Endothelial cell of umbilical vein (primary cell): ENCODE measurements around the gene AHNAK2. TPM values are rescaled to one million over a fixed set of nuclear protein-coding genes. Genes with fewer than 3 reads are reported as not detected.

Experiments
- BruUV-seq: library from RNA; stranded (reverse); fragments of 400-500 nt; replicated peaks from 2 replicates; lab custom pipeline; 2021; lab: Mats Ljungman, UMichigan
- CTCF ChIA-PET: fragments of 300-600, 350-600 bp; sonication (Branson Sonifier 250); formaldehyde crosslinking; loops from one replicate; lab custom pipeline; 2021; ENCODE audit warnings: antibody characterized with exemption, inconsistent platforms; lab: Charles Lee
- POLR2A ChIA-PET: fragments of 300-600, 350-600 bp; sonication (Branson Sonifier 250); formaldehyde crosslinking; loops from one replicate; lab custom pipeline; 2021; ENCODE audit warnings: antibody characterized with exemption, inconsistent platforms; lab: Charles Lee
- DNase-seq: peaks from one replicate; pipeline ENCODE4 v3.0.0-alpha.2; 2011; ENCODE audit warnings: low read depth, low spot score
- FAIRE-seq: peaks from 2 replicates; lab custom pipeline; 2011; peaks lifted over from hg19 to GRCh38; lab: Jason Lieb, UNC
- H2AFZ ChIP-seq: 2 replicates; pipeline ENCODE4 v1.6.0; 2012; ENCODE audit warnings: low read depth, low read length, control low read depth, inconsistent platforms
- H3K27ac ChIP-seq: 2 replicates; pipeline ENCODE4 v1.5.1; 2011; ENCODE audit warnings: low read depth, mild to moderate bottlenecking, control low read depth, low read length, moderate library complexity; ENCODE audit not compliant: insufficient read depth
- H3K27me3 ChIP-seq, 2 experiments: 2 replicates each; pipeline versions ENCODE4 v1.6.0 to v1.6.1; 2011; ENCODE audit warnings: low read length in 2 of 2, mixed read lengths in 1 of 2; ENCODE audit not compliant: control insufficient read depth in 2 of 2, insufficient read depth in 2 of 2
- H3K36me3 ChIP-seq, 2 experiments: 2 replicates in 1 of 2; 3 replicates in 1 of 2; pipeline ENCODE4 v1.5.1; 2011; ENCODE audit warnings: low read length in 2 of 2, mild to moderate bottlenecking in 1 of 2, moderate library complexity in 1 of 2; ENCODE audit not compliant: control insufficient read depth in 2 of 2, insufficient read depth in 2 of 2; ENCODE audit errors: extremely low read depth in 1 of 2
- H3K4me1 ChIP-seq: 3 replicates; pipeline ENCODE4 v1.5.1; 2011; ENCODE audit warnings: mild to moderate bottlenecking, low read length; ENCODE audit not compliant: control insufficient read depth, insufficient read depth; ENCODE audit errors: extremely low read depth
- H3K4me2 ChIP-seq: 2 replicates; pipeline ENCODE4 v1.6.1; 2011; ENCODE audit warnings: low read length, control low read depth, mixed read lengths; ENCODE audit not compliant: insufficient read depth
- H3K4me3 ChIP-seq, 3 experiments: fragments of 200-600 bp in 1 of 3; sonication (generic), shearing (Covaris generic) in 1 of 3; replicated peaks in 1 of 3; 2 replicates each; pipeline ENCODE4 v1.5.1; 2011 to 2016; ENCODE audit warnings: control low read depth in 3 of 3, low read length in 3 of 3, mild to moderate bottlenecking in 2 of 3, inconsistent platforms in 1 of 3, low read depth in 1 of 3, moderate library complexity in 1 of 3; ENCODE audit not compliant: insufficient read depth in 1 of 3
- H3K79me2 ChIP-seq: 2 replicates; pipeline ENCODE4 v1.6.0; 2012; ENCODE audit warnings: low read length, inconsistent platforms; ENCODE audit not compliant: control insufficient read depth, insufficient read depth
- H3K9ac ChIP-seq: replicated peaks from 2 replicates; pipeline ENCODE3; 2011; ENCODE audit warnings: low read length, control low read depth; ENCODE audit not compliant: insufficient read depth; ENCODE audit errors: extremely low read depth
- H3K9me1 ChIP-seq: replicated peaks from 3 replicates; pipeline ENCODE4 v1.6.0; 2011; ENCODE audit warnings: mild to moderate bottlenecking, low read length; ENCODE audit not compliant: control insufficient read depth, insufficient read depth; ENCODE audit errors: extremely low read depth
- H3K9me3 ChIP-seq: replicated peaks from 2 replicates; pipeline ENCODE4 v1.5.1; 2012; ENCODE audit warnings: low read length, inconsistent platforms; ENCODE audit not compliant: control insufficient read depth, insufficient read depth
- H4K20me1 ChIP-seq: replicated peaks from 2 replicates; pipeline ENCODE3; 2011; ENCODE audit warnings: mild to moderate bottlenecking, low read length; ENCODE audit not compliant: control insufficient read depth, insufficient read depth; ENCODE audit errors: extremely low read depth
- CTCF ChIP-seq, 2 donors: IDR thresholded peaks; 1 replicate in 1 of 2; 2 replicates in 1 of 2; pipeline ENCODE4 v1.5.1; 2011; ENCODE audit warnings: low read length in 2 of 2, mild to moderate bottlenecking in 2 of 2, moderate library complexity in 2 of 2, control low read depth in 1 of 2, inconsistent platforms in 1 of 2, low read depth in 1 of 2; ENCODE audit not compliant: insufficient read depth in 1 of 2; ENCODE audit errors: extremely low read depth in 1 of 2
- EZH2 ChIP-seq: IDR thresholded peaks from 2 replicates; pipeline ENCODE4 v1.6.1; 2012; ENCODE audit warnings: borderline replicate concordance, low read depth, mild to moderate bottlenecking, moderate library complexity, low read length, inconsistent platforms; ENCODE audit not compliant: severe bottlenecking
- FOS ChIP-seq: IDR thresholded peaks from 2 replicates; pipeline ENCODE4 v1.6.1; 2011; ENCODE audit warnings: mild to moderate bottlenecking, low read length, moderate library complexity, borderline replicate concordance; ENCODE audit not compliant: insufficient read depth
- GATA2 ChIP-seq: IDR thresholded peaks from 2 replicates; pipeline ENCODE4 v1.7.0; 2011; ENCODE audit warnings: low read depth, mild to moderate bottlenecking, moderate library complexity, mixed read lengths, low read length; ENCODE audit not compliant: insufficient read length, insufficient read depth
- JUN ChIP-seq: IDR thresholded peaks from 2 replicates; pipeline ENCODE4 v1.6.1; 2011; ENCODE audit warnings: borderline replicate concordance, low read depth; ENCODE audit not compliant: insufficient read length, insufficient read depth
- MAX ChIP-seq: IDR thresholded peaks from 2 replicates; pipeline ENCODE4 v1.6.1; 2011; ENCODE audit not compliant: insufficient read depth, insufficient read length
- MYC ChIP-seq: IDR thresholded peaks from one replicate; pipeline ENCODE4 v1.6.1; 2011; ENCODE audit warnings: mild to moderate bottlenecking, low read depth, low read length
- POLR2A ChIP-seq: IDR thresholded peaks from 2 replicates; pipeline ENCODE4 v1.6.1; 2012; ENCODE audit warnings: low read depth, mild to moderate bottlenecking, control low read depth, low read length
- POLR2AphosphoS5 ChIP-seq: IDR thresholded peaks from 2 replicates; pipeline ENCODE4 v1.6.1; 2012; ENCODE audit warnings: low read depth, mild to moderate bottlenecking, control low read depth, low read length, moderate library complexity; ENCODE audit not compliant: insufficient read depth
- dilution Hi-C: fragments of 300-500 bp; cut with MboI; formaldehyde crosslinking; loops from one replicate; pipeline ENCODE4 v1.15.0; 2019; ENCODE audit warnings: low sequenced_read_pairs; ENCODE audit not compliant: extremely low pct_ligation_motif_present
- intact Hi-C: fragments of 100-400 bp; cut with micrococcal nuclease; formaldehyde crosslinking; loops from one replicate; pipeline ENCODE4 v1.10.0; 2022
- polyA plus RNA-seq, 4 experiments: library from polyadenylated mRNA; depleted of rRNA in 3 of 4; stranded (reverse) in 3 of 4; unstranded in 1 of 4; fragments of >200 nt; gene quantifications; 2 replicates each; pipeline versions ENCODE4 v1.2.1 to v1.2.3, GENCODE V29; 2011 to 2012; ENCODE audit warnings: missing spikeins in 1 of 4
- total RNA-seq: library from RNA; stranded (reverse); gene quantifications from 2 replicates; pipeline ENCODE4 v1.2.3, GENCODE V29; 2021

AHNAK2 gene
- total and polyA plus RNA-seq, 2 donors (not counting 3 experiments of a cell fraction or from before 2014, with no cell fraction given), result 17.7 to 68.7 TPM

GRCh38 chr14:104894331-104895206, 83.6 kb downstream of the AHNAK2 start:
- peaks cover 16% of the 10 kb centered on the region for H3K4me1 ChIP-seq
- no peak overlapping the region for H3K4me2 ChIP-seq
- DNase-seq (peak; percentile 15), FAIRE-seq (peak; percentile 66)
- H2AFZ ChIP-seq, result peak overlapping the region; percentile 12
- no peaks in the 10 kb centered on the region for H3K36me3 ChIP-seq
- TF ChIP-seq JUN, result no peak
- no peak for TF ChIP-seq POLR2AphosphoS5
- TF ChIP-seq GATA2, result no peak
- no peak for TF ChIP-seq FOS
- TF ChIP-seq POLR2A, result no peak
- no peak for TF ChIP-seq MYC
- TF ChIP-seq MAX, result no peak
- TF ChIP-seq EZH2, result no peak
- TF ChIP-seq CTCF (IDR thresholded peaks at IDR 0.05; ENCODE audit: extremely low read depth in 1 of 2, insufficient read depth in 1 of 2, low read depth in 1 of 2, low read length in 2 of 2), result no peak
- H4K20me1 ChIP-seq, result no peaks in the 10 kb centered on the region
- no peaks in the 10 kb centered on the region for H3K27me3 ChIP-seq
- dilution Hi-C loops, result no loop called here
- no peak overlapping the region for H3K27ac ChIP-seq
- no peaks in the 10 kb centered on the region for H3K9me3 ChIP-seq
- CTCF ChIA-PET, result interaction anchor here (0.7 to 2.9 kb wide), 7 partner anchors 11 to 151 kb away, joined by 3 to 8 read pairs (median 3); no protein-coding TSS in a partner anchor
- H3K79me2 ChIP-seq, result no peaks in the 10 kb centered on the region
- no peak overlapping the region for H3K4me3 ChIP-seq
- no peaks in the 10 kb centered on the region for H3K9me1 ChIP-seq
- H3K9ac ChIP-seq, result no peak overlapping the region
- no TSS peak for BruUV-seq
- POLR2A ChIA-PET, result interaction anchor here (0.6 kb wide), 1 partner anchor 11 kb away, joined by 3 read pairs; no protein-coding TSS in a partner anchor
- intact Hi-C loops, result no loop called here
